H1 (cell line): ENCODE data around the gene NUP62CL. TPM values are rescaled to one million over a fixed set of nuclear protein-coding genes. Genes with fewer than 3 reads are reported as not detected.

Source experiments
- CREB1 ChIP-seq: IDR thresholded peaks from 2 replicates; pipeline ENCODE4 v1.6.1; 2012; ENCODE audit warnings: inconsistent platforms
- FOSL1 ChIP-seq: IDR thresholded peaks from 2 replicates; pipeline ENCODE4 v1.6.1; 2011; ENCODE audit warnings: mild to moderate bottlenecking, low read depth, low read length, moderate library complexity; ENCODE audit not compliant: insufficient read depth
- RNF2 ChIP-seq: fragments of 200-900, 300-1000 bp; sonication (generic); IDR thresholded peaks from 2 replicates; pipeline ENCODE4 v1.7.1; 2016; ENCODE audit warnings: borderline replicate concordance, low read depth, mild to moderate bottlenecking, antibody characterized with exemption, low read length; ENCODE audit not compliant: poor library complexity, severe bottlenecking; ENCODE audit errors: missing control alignments
- TAF7 ChIP-seq: optimal IDR thresholded peaks from 2 replicates; pipeline ENCODE3; 2011; ENCODE audit warnings: low read depth, mild to moderate bottlenecking, inconsistent platforms, low read length, moderate library complexity, borderline replicate concordance
- polyA plus RNA-seq, 7 experiments: library from polyadenylated mRNA; depleted of rRNA in 3 of 7; stranded (reverse) in 5 of 7; unstranded in 2 of 7; fragments of >200 nt in 5 of 7; fragments of 200-250 nt in 2 of 7; gene quantifications; 1 replicate in 5 of 7; 2 replicates in 1 of 7; 4 replicates in 1 of 7; pipeline versions ENCODE4 v1.2.1 to v1.2.3, GENCODE V29; 2011 to 2013; ENCODE audit warnings: missing spikeins in 2 of 7, mixed read lengths in 2 of 7
- total RNA-seq: library from RNA; stranded (reverse); fragmentation: NEBNext Ultra II Directional; extraction: Animal tissue kit (Norgen Biotek cat#: 25700); gene quantifications from 2 replicates; pipeline ENCODE4 v1.2.1, GENCODE V29; 2021

NUP62CL gene
- total and polyA plus RNA-seq, 2 of the 8 experiments (the other 6 are each of a cell fraction or from before 2014, with no cell fraction given), result 3.3 to 6.2 TPM

GRCh38 chrX:107227780-107228485 is 21.7 kb upstream of the NUP62CL start (continued):
- TF ChIP-seq TAF7 (no peak), RNF2 (no peak), FOSL1 (no peak), CREB1 (no peak)
